WTC11 (cell line): ENCODE results near the gene ATP8B4. TPM values are rescaled to one million over a fixed set of nuclear protein-coding genes. Genes with fewer than 3 reads are reported as not detected.

Experiments
- ATAC-seq: fragments of 200-7000 bp; cut with Tn5 transposase; 2 replicates; pipeline ENCODE4 v1.10.0; 2021; ENCODE audit warnings: mild to moderate bottlenecking, moderate library complexity
- CTCF ChIA-PET: fragments of 300-600 bp; sonication (Branson Sonifier 250); formaldehyde crosslinking; loops from one replicate; lab custom pipeline; 2021; ENCODE audit warnings: antibody characterized with exemption; lab: Charles Lee
- POLR2A ChIA-PET: fragments of 350-600 bp; sonication (Branson Sonifier 250); formaldehyde crosslinking; loops from one replicate; lab custom pipeline; 2021; ENCODE audit warnings: antibody characterized with exemption; lab: Charles Lee
- DNase-seq: peaks from one replicate; pipeline ENCODE4 v3.0.0; 2021; ENCODE audit warnings: low spot score
- H3K27ac Mint-ChIP-seq: 2 replicates; pipeline ENCODE4 v1.8.0; 2021; ENCODE audit warnings: mixed read lengths
- H3K27me3 Mint-ChIP-seq: 2 replicates; pipeline ENCODE4 v1.8.0; 2021; ENCODE audit warnings: low read depth, mild to moderate bottlenecking, moderate library complexity, mixed read lengths
- H3K36me3 Mint-ChIP-seq: 2 replicates; pipeline ENCODE4 v1.8.0; 2021; ENCODE audit warnings: mixed read lengths
- H3K4me1 Mint-ChIP-seq: 2 replicates; pipeline ENCODE4 v1.8.0; 2022; ENCODE audit warnings: mixed read lengths
- H3K4me3 Mint-ChIP-seq: 2 replicates; pipeline ENCODE4 v1.8.0; 2021; ENCODE audit warnings: mild to moderate bottlenecking, moderate library complexity, mixed read lengths
- H3K9me3 Mint-ChIP-seq: 2 replicates; pipeline ENCODE4 v1.8.0; 2021; ENCODE audit warnings: mixed read lengths
- CREB1 ChIP-seq: sonication (generic); formaldehyde crosslinking; IDR thresholded peaks from 2 replicates; pipeline ENCODE4 v1.8.0; 2023; ENCODE audit warnings: mild to moderate bottlenecking, missing genetic modification reagents
- FOXP1 ChIP-seq: sonication (generic); formaldehyde crosslinking; IDR thresholded peaks from 2 replicates; pipeline ENCODE4 v1.8.0; 2022; ENCODE audit warnings: missing genetic modification reagents, mild to moderate bottlenecking, moderate library complexity, borderline replicate concordance
- GRHL2 ChIP-seq: fragments of 250-450 bp; sonication (Bioruptor Pico); IDR thresholded peaks from 2 replicates; pipeline ENCODE4 v1.8.0; 2022; ENCODE audit warnings: mild to moderate bottlenecking, moderate library complexity; ENCODE audit not compliant: insufficient replicate concordance, severe bottlenecking
- KAT7 ChIP-seq: sonication (generic); formaldehyde crosslinking; IDR thresholded peaks from 2 replicates; pipeline ENCODE4 v1.8.1; 2023; ENCODE audit warnings: missing genetic modification reagents, mild to moderate bottlenecking, borderline replicate concordance
- NFYB ChIP-seq: sonication (generic); formaldehyde crosslinking; conservative IDR thresholded peaks from 2 replicates; pipeline ENCODE4 v1.8.0; 2022; ENCODE audit warnings: low read depth, missing genetic modification reagents
- PRRX2 ChIP-seq: fragments of 250-450 bp; sonication (Bioruptor Pico); IDR thresholded peaks from 2 replicates; pipeline ENCODE4 v1.8.0; 2021; ENCODE audit warnings: mild to moderate bottlenecking
- total RNA-seq: library from RNA; stranded (reverse); gene quantifications from 3 replicates; pipeline ENCODE4 v1.2.3, GENCODE V29; 2021
- TF ChIP-seq, protein P1 (sequence below): sonication (generic); formaldehyde crosslinking; IDR thresholded peaks from 2 replicates; pipeline ENCODE4 v1.8.1; 2022; ENCODE audit warnings: missing genetic modification reagents, borderline replicate concordance
- TF ChIP-seq, protein P2 (sequence below): sonication (generic); formaldehyde crosslinking; IDR thresholded peaks from 2 replicates; pipeline ENCODE4 v1.8.0; 2023; ENCODE audit warnings: missing genetic modification reagents
- TF ChIP-seq, protein P3 (sequence below): sonication (generic); formaldehyde crosslinking; conservative IDR thresholded peaks from 2 replicates; pipeline ENCODE4 v1.8.1; 2023; ENCODE audit warnings: mild to moderate bottlenecking, low read depth, missing genetic modification reagents, moderate library complexity
- TF ChIP-seq, protein P4 (sequence below): sonication (generic); formaldehyde crosslinking; IDR thresholded peaks from 2 replicates; pipeline ENCODE4 v1.8.1; 2023; ENCODE audit warnings: mild to moderate bottlenecking, missing genetic modification reagents, moderate library complexity
- TF ChIP-seq, protein P5 (sequence below): fragments of 250-450 bp; sonication (Bioruptor Pico); IDR thresholded peaks from 2 replicates; pipeline ENCODE4 v2.1.2; 2022; ENCODE audit warnings: mild to moderate bottlenecking, moderate library complexity
- TF ChIP-seq, protein P6 (sequence below): sonication (generic); formaldehyde crosslinking; IDR thresholded peaks from 2 replicates; pipeline ENCODE4 v1.8.1; 2022; ENCODE audit warnings: low read depth, mild to moderate bottlenecking, moderate library complexity, missing genetic modification reagents, borderline replicate concordance
- TF ChIP-seq, protein P7 (sequence below): fragments of 250-450 bp; sonication (Bioruptor Pico); IDR thresholded peaks from 2 replicates; pipeline ENCODE4 v1.8.0; 2021; ENCODE audit warnings: mild to moderate bottlenecking
- TF ChIP-seq, protein P8 (sequence below): sonication (generic); formaldehyde crosslinking; IDR thresholded peaks from 2 replicates; pipeline ENCODE4 v1.8.0; 2022; ENCODE audit warnings: mild to moderate bottlenecking, missing genetic modification reagents
- TF ChIP-seq, protein P9 (sequence below): sonication (generic); formaldehyde crosslinking; IDR thresholded peaks from 2 replicates; pipeline ENCODE4 v1.8.0; 2023; ENCODE audit warnings: missing genetic modification reagents, mild to moderate bottlenecking, borderline replicate concordance

Gene ATP8B4
- total RNA-seq, 1 experiment from 2014 or later: 0.37 TPM

DNA sequence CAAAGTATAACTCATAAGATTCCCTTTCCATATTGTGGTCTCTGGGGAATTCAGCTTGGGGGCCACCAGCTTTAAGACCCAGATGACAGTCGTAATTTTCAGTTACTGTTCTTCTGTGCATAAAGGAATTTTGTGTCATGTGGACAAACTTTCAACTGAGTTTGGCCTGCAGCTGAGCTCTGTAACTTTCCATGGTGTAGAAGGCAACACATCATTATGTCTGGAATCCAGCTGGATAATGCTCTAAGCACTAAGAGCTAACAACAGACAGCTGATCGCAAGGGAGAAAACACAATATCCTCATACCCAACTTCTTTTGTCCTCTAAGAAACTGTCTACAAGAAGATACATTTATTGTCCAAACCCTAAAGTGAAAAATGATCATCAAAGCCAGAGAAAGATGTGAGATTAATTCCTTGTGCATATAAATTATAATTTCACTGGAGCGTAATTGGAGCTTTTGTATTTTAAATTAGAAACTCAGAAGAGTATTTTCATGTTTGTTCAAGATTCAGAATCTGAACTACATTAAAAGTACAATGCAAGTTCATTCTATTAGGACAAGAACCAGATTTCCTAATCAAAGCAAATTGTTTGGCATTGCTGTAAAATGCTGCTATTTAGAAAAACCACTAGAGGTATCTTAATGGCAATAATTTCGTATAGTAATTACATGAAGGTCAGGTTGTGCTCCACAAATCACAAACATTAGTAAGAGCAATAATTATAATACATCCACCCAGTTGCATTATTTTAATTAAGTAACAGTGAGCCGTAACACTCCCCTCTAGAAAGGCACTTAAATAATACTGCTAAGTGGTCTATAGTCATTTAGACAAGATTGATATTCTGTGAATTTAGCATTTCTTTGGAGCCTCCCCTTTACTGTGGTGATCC, 218.8 kb downstream of the ATP8B4 start (continued):
- TF ChIP-seq, protein P1, sequence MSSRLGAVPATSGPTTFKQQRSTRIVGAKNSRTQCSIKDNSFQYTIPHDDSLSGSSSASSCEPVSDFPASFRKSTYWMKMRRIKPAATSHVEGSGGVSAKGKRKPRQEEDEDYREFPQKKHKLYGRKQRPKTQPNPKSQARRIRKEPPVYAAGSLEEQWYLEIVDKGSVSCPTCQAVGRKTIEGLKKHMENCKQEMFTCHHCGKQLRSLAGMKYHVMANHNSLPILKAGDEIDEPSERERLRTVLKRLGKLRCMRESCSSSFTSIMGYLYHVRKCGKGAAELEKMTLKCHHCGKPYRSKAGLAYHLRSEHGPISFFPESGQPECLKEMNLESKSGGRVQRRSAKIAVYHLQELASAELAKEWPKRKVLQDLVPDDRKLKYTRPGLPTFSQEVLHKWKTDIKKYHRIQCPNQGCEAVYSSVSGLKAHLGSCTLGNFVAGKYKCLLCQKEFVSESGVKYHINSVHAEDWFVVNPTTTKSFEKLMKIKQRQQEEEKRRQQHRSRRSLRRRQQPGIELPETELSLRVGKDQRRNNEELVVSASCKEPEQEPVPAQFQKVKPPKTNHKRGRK (CRISPR knock-in tag): no peak
- TF ChIP-seq FOXP1 (CRISPR knock-in tag) (no peak), CREB1 (no peak), NFYB (no peak)
- TF ChIP-seq, protein P2, sequence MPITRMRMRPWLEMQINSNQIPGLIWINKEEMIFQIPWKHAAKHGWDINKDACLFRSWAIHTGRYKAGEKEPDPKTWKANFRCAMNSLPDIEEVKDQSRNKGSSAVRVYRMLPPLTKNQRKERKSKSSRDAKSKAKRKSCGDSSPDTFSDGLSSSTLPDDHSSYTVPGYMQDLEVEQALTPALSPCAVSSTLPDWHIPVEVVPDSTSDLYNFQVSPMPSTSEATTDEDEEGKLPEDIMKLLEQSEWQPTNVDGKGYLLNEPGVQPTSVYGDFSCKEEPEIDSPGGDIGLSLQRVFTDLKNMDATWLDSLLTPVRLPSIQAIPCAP (CRISPR knock-in tag): no peak
- TF ChIP-seq, protein P3, sequence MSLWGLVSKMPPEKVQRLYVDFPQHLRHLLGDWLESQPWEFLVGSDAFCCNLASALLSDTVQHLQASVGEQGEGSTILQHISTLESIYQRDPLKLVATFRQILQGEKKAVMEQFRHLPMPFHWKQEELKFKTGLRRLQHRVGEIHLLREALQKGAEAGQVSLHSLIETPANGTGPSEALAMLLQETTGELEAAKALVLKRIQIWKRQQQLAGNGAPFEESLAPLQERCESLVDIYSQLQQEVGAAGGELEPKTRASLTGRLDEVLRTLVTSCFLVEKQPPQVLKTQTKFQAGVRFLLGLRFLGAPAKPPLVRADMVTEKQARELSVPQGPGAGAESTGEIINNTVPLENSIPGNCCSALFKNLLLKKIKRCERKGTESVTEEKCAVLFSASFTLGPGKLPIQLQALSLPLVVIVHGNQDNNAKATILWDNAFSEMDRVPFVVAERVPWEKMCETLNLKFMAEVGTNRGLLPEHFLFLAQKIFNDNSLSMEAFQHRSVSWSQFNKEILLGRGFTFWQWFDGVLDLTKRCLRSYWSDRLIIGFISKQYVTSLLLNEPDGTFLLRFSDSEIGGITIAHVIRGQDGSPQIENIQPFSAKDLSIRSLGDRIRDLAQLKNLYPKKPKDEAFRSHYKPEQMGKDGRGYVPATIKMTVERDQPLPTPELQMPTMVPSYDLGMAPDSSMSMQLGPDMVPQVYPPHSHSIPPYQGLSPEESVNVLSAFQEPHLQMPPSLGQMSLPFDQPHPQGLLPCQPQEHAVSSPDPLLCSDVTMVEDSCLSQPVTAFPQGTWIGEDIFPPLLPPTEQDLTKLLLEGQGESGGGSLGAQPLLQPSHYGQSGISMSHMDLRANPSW (CRISPR knock-in tag): no peak

DNA sequence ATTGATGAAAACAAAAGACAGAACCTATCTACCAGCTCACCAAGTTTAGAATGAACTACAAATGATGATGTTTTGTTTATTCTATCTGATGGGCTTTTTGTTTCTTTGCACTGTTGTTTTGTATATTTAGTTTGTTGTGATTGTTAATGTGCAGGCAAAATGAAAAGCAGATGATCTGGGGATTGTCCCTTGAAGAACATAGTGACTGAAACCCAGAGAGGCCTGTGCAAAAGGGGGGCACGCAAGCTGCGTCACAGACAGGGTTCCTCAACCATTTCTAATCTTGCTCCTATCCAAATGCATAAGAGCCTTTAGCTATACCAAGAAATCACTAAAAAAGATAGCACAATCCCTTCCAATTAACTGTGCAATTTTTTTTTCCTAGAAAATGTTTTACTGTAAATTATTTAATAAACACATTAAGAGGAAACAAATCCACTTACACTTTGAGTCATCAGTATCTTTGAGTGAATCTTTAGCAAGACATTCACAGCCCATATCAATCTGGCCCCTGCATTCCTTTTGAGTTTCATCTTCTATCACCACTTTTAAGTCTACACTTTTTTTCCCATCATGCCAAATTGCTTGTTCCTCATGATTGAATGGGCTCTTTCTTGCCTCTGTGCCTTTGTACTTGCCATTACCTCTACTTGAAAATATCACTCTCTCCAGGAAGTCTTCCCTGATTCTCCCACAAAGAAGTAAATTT, 220.3 kb downstream of the ATP8B4 start:
- Mint-ChIP-seq H3K4me3 (no peak overlapping the region), H3K9me3 (0 out of 2 replicates have a peak, but pooled peaks cover under 1% of the 10 kb centered on the region), H3K27me3 (no peaks in the 10 kb centered on the region), H3K36me3 (no peaks in the 10 kb centered on the region), H3K27ac (no peak overlapping the region), H3K4me1 (peaks cover 40% of the 10 kb centered on the region)
- ChIA-PET POLR2A (no interaction called here), CTCF (interaction anchor here (0.9 kb wide), 1 partner anchor 22 kb away, joined by 3 read pairs; no protein-coding TSS in a partner anchor)
- ATAC-seq (no peak), DNase-seq (no peak)
- TF ChIP-seq PRRX2 (CRISPR knock-in tag) (no peak), GRHL2 (CRISPR knock-in tag) (no peak), CREB1 (no peak), KAT7 (no peak)
- TF ChIP-seq, protein P4, sequence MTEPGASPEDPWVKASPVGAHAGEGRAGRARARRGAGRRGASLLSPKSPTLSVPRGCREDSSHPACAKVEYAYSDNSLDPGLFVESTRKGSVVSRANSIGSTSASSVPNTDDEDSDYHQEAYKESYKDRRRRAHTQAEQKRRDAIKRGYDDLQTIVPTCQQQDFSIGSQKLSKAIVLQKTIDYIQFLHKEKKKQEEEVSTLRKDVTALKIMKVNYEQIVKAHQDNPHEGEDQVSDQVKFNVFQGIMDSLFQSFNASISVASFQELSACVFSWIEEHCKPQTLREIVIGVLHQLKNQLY (CRISPR knock-in tag): no peak
- TF ChIP-seq, protein P5, sequence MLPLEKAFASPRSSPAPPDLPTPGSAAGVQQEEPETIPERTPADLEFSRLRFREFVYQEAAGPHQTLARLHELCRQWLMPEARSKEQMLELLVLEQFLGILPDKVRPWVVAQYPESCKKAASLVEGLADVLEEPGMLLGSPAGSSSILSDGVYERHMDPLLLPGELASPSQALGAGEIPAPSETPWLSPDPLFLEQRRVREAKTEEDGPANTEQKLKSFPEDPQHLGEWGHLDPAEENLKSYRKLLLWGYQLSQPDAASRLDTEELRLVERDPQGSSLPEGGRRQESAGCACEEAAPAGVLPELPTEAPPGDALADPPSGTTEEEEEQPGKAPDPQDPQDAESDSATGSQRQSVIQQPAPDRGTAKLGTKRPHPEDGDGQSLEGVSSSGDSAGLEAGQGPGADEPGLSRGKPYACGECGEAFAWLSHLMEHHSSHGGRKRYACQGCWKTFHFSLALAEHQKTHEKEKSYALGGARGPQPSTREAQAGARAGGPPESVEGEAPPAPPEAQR (CRISPR knock-in tag): no peak
- TF ChIP-seq, protein P6, sequence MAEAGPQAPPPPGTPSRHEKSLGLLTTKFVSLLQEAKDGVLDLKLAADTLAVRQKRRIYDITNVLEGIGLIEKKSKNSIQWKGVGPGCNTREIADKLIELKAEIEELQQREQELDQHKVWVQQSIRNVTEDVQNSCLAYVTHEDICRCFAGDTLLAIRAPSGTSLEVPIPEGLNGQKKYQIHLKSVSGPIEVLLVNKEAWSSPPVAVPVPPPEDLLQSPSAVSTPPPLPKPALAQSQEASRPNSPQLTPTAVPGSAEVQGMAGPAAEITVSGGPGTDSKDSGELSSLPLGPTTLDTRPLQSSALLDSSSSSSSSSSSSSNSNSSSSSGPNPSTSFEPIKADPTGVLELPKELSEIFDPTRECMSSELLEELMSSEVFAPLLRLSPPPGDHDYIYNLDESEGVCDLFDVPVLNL (CRISPR knock-in tag): no peak
- TF ChIP-seq, protein P7, sequence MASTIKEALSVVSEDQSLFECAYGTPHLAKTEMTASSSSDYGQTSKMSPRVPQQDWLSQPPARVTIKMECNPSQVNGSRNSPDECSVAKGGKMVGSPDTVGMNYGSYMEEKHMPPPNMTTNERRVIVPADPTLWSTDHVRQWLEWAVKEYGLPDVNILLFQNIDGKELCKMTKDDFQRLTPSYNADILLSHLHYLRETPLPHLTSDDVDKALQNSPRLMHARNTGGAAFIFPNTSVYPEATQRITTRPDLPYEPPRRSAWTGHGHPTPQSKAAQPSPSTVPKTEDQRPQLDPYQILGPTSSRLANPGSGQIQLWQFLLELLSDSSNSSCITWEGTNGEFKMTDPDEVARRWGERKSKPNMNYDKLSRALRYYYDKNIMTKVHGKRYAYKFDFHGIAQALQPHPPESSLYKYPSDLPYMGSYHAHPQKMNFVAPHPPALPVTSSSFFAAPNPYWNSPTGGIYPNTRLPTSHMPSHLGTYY (CRISPR knock-in tag): no peak
- TF ChIP-seq, protein P8, sequence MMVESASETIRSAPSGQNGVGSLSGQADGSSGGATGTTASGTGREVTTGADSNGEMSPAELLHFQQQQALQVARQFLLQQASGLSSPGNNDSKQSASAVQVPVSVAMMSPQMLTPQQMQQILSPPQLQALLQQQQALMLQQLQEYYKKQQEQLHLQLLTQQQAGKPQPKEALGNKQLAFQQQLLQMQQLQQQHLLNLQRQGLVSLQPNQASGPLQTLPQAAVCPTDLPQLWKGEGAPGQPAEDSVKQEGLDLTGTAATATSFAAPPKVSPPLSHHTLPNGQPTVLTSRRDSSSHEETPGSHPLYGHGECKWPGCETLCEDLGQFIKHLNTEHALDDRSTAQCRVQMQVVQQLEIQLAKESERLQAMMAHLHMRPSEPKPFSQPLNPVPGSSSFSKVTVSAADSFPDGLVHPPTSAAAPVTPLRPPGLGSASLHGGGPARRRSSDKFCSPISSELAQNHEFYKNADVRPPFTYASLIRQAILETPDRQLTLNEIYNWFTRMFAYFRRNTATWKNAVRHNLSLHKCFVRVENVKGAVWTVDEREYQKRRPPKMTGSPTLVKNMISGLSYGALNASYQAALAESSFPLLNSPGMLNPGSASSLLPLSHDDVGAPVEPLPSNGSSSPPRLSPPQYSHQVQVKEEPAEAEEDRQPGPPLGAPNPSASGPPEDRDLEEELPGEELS (CRISPR knock-in tag): no peak
- TF ChIP-seq, protein P9, sequence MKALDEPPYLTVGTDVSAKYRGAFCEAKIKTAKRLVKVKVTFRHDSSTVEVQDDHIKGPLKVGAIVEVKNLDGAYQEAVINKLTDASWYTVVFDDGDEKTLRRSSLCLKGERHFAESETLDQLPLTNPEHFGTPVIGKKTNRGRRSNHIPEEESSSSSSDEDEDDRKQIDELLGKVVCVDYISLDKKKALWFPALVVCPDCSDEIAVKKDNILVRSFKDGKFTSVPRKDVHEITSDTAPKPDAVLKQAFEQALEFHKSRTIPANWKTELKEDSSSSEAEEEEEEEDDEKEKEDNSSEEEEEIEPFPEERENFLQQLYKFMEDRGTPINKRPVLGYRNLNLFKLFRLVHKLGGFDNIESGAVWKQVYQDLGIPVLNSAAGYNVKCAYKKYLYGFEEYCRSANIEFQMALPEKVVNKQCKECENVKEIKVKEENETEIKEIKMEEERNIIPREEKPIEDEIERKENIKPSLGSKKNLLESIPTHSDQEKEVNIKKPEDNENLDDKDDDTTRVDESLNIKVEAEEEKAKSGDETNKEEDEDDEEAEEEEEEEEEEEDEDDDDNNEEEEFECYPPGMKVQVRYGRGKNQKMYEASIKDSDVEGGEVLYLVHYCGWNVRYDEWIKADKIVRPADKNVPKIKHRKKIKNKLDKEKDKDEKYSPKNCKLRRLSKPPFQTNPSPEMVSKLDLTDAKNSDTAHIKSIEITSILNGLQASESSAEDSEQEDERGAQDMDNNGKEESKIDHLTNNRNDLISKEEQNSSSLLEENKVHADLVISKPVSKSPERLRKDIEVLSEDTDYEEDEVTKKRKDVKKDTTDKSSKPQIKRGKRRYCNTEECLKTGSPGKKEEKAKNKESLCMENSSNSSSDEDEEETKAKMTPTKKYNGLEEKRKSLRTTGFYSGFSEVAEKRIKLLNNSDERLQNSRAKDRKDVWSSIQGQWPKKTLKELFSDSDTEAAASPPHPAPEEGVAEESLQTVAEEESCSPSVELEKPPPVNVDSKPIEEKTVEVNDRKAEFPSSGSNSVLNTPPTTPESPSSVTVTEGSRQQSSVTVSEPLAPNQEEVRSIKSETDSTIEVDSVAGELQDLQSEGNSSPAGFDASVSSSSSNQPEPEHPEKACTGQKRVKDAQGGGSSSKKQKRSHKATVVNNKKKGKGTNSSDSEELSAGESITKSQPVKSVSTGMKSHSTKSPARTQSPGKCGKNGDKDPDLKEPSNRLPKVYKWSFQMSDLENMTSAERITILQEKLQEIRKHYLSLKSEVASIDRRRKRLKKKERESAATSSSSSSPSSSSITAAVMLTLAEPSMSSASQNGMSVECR (CRISPR knock-in tag): no peak
